Endodermal cell (in vitro differentiated cells): ENCODE data around the gene SLIT3. TPM values are rescaled to one million over a fixed set of nuclear protein-coding genes. Genes with fewer than 3 reads are reported as not detected.

Experiments
- DNase-seq: peaks from one replicate; pipeline ENCODE4 v3.0.0-alpha.2; 2017
- H3K27ac ChIP-seq: 2 replicates; pipeline ENCODE4 v1.5.1; 2013; ENCODE audit warnings: mild to moderate bottlenecking, low read depth, low read length, moderate library complexity
- H3K27me3 ChIP-seq: 2 replicates; pipeline ENCODE4 v1.6.1; 2013; ENCODE audit warnings: mild to moderate bottlenecking, low read length, moderate library complexity; ENCODE audit not compliant: insufficient read depth, control insufficient read depth, poor library complexity, severe bottlenecking
- H3K36me3 ChIP-seq: 2 replicates; pipeline ENCODE4 v1.7.0; 2013; ENCODE audit warnings: mild to moderate bottlenecking, low read length, moderate library complexity; ENCODE audit not compliant: control insufficient read depth, insufficient read depth
- H3K4me1 ChIP-seq: one replicate; pipeline ENCODE4 v1.7.0; 2013; ENCODE audit warnings: low read length; ENCODE audit not compliant: control insufficient read depth, insufficient read depth
- H3K4me3 ChIP-seq: 2 replicates; pipeline ENCODE4 v1.5.1; 2013; ENCODE audit warnings: mild to moderate bottlenecking, low read length, moderate library complexity
- H3K9ac ChIP-seq: 2 replicates; pipeline ENCODE4 v1.6.1; 2013; ENCODE audit warnings: mild to moderate bottlenecking, low read length, moderate library complexity; ENCODE audit not compliant: poor library complexity, severe bottlenecking; ENCODE audit errors: extremely low read depth
- H3K9me3 ChIP-seq: 2 replicates; pipeline ENCODE4 v1.6.1; 2013; ENCODE audit warnings: mild to moderate bottlenecking, low read length, moderate library complexity; ENCODE audit not compliant: control insufficient read depth
- H3K27ac Mint-ChIP-seq: 2 replicates; pipeline ENCODE4 v1.8.0; 2020; ENCODE audit warnings: mixed read lengths
- H3K27me3 Mint-ChIP-seq: 2 replicates; pipeline ENCODE4 v1.8.0; 2021; ENCODE audit warnings: mild to moderate bottlenecking, mixed read lengths; ENCODE audit not compliant: insufficient read depth
- H3K36me3 Mint-ChIP-seq: 2 replicates; pipeline ENCODE4 v1.8.0; 2020; ENCODE audit warnings: low read depth, mixed read lengths
- H3K4me1 Mint-ChIP-seq: 2 replicates; pipeline ENCODE4 v1.8.0; 2020; ENCODE audit warnings: mixed read lengths
- H3K4me3 Mint-ChIP-seq: 2 replicates; pipeline ENCODE4 v1.8.0; 2020; ENCODE audit warnings: mild to moderate bottlenecking, moderate library complexity, mixed read lengths
- H3K9me3 Mint-ChIP-seq: 2 replicates; pipeline ENCODE4 v1.8.0; 2020; ENCODE audit warnings: mild to moderate bottlenecking, mixed read lengths
- WGBS, 2 experiments: methylation state at CpG; one replicate each; pipeline versions ENCODE4 v1.1.5 to v1.1.7; 2013; ENCODE audit warnings: missing lambda C conversion rate in 2 of 2, mixed read lengths in 1 of 2; ENCODE audit not compliant: insufficient coverage in 1 of 2, insufficient read length in 1 of 2; 5-methylcytosine and 5-hydroxymethylcytosine counted together
- total RNA-seq, 2 donors: library from RNA; stranded (reverse); fragmentation: NEBNext Ultra II Directional in 1 of 2; extraction: Animal tissue kit (Norgen Biotek cat#: 25700) in 1 of 2; gene quantifications; 2 replicates in 1 of 2; 3 replicates in 1 of 2; pipeline ENCODE4 v1.2.1, GENCODE V29; 2021
- TF ChIP-seq, protein P1 (sequence below): fragments of 200-600 bp; sonication (generic); conservative IDR thresholded peaks from 2 replicates; pipeline ENCODE4 v1.5.0; 2021; ENCODE audit warnings: antibody characterized with exemption, mild to moderate bottlenecking

Gene SLIT3
- total RNA-seq, 2 donors from 2014 or later: 2.5 to 3.4 TPM

DNA sequence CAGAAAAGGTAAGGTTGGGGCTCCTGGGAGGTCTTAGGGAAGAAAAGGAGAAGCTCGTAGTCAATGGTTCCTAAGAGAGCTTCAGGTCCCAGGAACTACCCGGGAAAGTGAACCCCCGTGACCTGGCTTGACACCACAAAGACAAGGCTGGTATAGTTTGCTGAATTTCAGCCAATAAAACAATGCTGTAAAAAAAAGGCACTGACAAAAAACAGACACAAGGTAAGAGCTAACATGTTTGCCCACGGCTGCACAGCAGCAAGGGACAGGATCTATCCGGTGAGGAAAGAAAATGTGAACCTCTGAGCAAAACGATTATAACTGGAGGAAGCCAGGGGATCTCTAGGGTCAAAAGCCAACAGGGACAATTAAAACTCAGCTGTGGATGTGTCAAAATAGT, 17.1 kb downstream of the SLIT3 start:
- Mint-ChIP-seq H3K4me1 (no peaks in the 10 kb centered on the region), H3K27ac (no peak overlapping the region), H3K9me3 (no peaks in the 10 kb centered on the region), H3K4me3 (no peak overlapping the region), H3K36me3 (no peaks in the 10 kb centered on the region), H3K27me3 (peaks cover 7% of the 10 kb centered on the region)
- peaks cover 15% of the 10 kb centered on the region for H3K27me3 ChIP-seq
- no peak for DNase-seq
- H3K27ac ChIP-seq: no peak overlapping the region
- 90% methylated on average over 4 to 6 of the region's 6 CpGs for WGBS, 2 experiments
- H3K9me3 ChIP-seq: no peaks in the 10 kb centered on the region
- no peaks in the 10 kb centered on the region for H3K4me1 ChIP-seq
- TF ChIP-seq, protein P1, sequence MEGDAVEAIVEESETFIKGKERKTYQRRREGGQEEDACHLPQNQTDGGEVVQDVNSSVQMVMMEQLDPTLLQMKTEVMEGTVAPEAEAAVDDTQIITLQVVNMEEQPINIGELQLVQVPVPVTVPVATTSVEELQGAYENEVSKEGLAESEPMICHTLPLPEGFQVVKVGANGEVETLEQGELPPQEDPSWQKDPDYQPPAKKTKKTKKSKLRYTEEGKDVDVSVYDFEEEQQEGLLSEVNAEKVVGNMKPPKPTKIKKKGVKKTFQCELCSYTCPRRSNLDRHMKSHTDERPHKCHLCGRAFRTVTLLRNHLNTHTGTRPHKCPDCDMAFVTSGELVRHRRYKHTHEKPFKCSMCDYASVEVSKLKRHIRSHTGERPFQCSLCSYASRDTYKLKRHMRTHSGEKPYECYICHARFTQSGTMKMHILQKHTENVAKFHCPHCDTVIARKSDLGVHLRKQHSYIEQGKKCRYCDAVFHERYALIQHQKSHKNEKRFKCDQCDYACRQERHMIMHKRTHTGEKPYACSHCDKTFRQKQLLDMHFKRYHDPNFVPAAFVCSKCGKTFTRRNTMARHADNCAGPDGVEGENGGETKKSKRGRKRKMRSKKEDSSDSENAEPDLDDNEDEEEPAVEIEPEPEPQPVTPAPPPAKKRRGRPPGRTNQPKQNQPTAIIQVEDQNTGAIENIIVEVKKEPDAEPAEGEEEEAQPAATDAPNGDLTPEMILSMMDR: no peak
- no peak overlapping the region for H3K4me3 ChIP-seq
- H3K36me3 ChIP-seq: no peaks in the 10 kb centered on the region
- no peak overlapping the region for H3K9ac ChIP-seq

GRCh38 chr5:169281625-169282024, 19.3 kb downstream of the SLIT3 start:
- no peaks in the 10 kb centered on the region for H3K4me1 ChIP-seq
- peaks cover 2% of the 10 kb centered on the region for H3K27me3 ChIP-seq
- Mint-ChIP-seq H3K4me3 (no peak overlapping the region), H3K4me1 (no peaks in the 10 kb centered on the region), H3K27ac (no peak overlapping the region), H3K27me3 (peaks cover 7% of the 10 kb centered on the region), H3K36me3 (no peaks in the 10 kb centered on the region), H3K9me3 (no peaks in the 10 kb centered on the region)
- DNase-seq: no peak
- H3K27ac ChIP-seq: no peak overlapping the region
- H3K36me3 ChIP-seq: no peaks in the 10 kb centered on the region
- H3K4me3 ChIP-seq: no peak overlapping the region
- no peaks in the 10 kb centered on the region for H3K9me3 ChIP-seq
- TF ChIP-seq, protein P1: no peak
- 100% methylated on average over 1 of the region's 1 CpG for WGBS, 2 experiments
- no peak overlapping the region for H3K9ac ChIP-seq

GRCh38 chr5:169280696-169281095, 20.2 kb downstream of the SLIT3 start:
- Mint-ChIP-seq H3K27ac (no peak overlapping the region), H3K36me3 (no peaks in the 10 kb centered on the region), H3K27me3 (peaks cover 9% of the 10 kb centered on the region), H3K4me1 (no peaks in the 10 kb centered on the region), H3K9me3 (no peaks in the 10 kb centered on the region), H3K4me3 (no peak overlapping the region)
- no peak overlapping the region for H3K4me3 ChIP-seq
- H3K27me3 ChIP-seq: no peaks in the 10 kb centered on the region
- no peak for DNase-seq
- 85 to 94% methylated on average over 2 to 3 of the region's 3 CpGs for WGBS, 2 experiments
- TF ChIP-seq, protein P1: no peak
- no peaks in the 10 kb centered on the region for H3K4me1 ChIP-seq
- H3K9me3 ChIP-seq: no peaks in the 10 kb centered on the region
- no peak overlapping the region for H3K27ac ChIP-seq
- H3K9ac ChIP-seq: no peak overlapping the region
- H3K36me3 ChIP-seq: no peaks in the 10 kb centered on the region
